ENCODE data around the gene TMTC2.

Gene TMTC2

GRCh38 chr12:82648259-82648909, 38.3 kb upstream of the TMTC2 start:
- H3K27me3 ChIP-seq (ENCODE audit: insufficient read depth, low read depth, severe bottlenecking): no peaks in the 10 kb centered on the region
- H3K9me3 ChIP-seq (ENCODE audit: severe bottlenecking): no peaks in the 10 kb centered on the region
- no peak for DNase-seq
- H3K4me3 ChIP-seq (ENCODE audit: low read depth, low read length): no peak overlapping the region
- no peak for TF ChIP-seq CTCF (IDR thresholded peaks at IDR 0.05; ENCODE audit: low read depth, low read length)
- no peaks in the 10 kb centered on the region for H3K36me3 ChIP-seq
- H3K27ac ChIP-seq: no peak overlapping the region

- no peak overlapping the region for H3K4me3 ChIP-seq (ENCODE audit: low read depth, low read length)
- no peaks in the 10 kb centered on the region for H3K36me3 ChIP-seq
- no peak overlapping the region for H3K27ac ChIP-seq
- TF ChIP-seq CTCF (IDR thresholded peaks at IDR 0.05; ENCODE audit: low read depth, low read length): no peak
- no peaks in the 10 kb centered on the region for H3K9me3 ChIP-seq (ENCODE audit: severe bottlenecking)
- H3K27me3 ChIP-seq (ENCODE audit: insufficient read depth, low read depth, severe bottlenecking): no peaks in the 10 kb centered on the region
- DNase-seq: no peak
Measured at GRCh38 chr12:82650627-82651337, 35.9 kb upstream of the TMTC2 start.

- H3K4me3 ChIP-seq (ENCODE audit: low read depth, low read length): no peak overlapping the region
- no peak for DNase-seq
- H3K27ac ChIP-seq: no peak overlapping the region
- H3K27me3 ChIP-seq (ENCODE audit: insufficient read depth, low read depth, severe bottlenecking): no peaks in the 10 kb centered on the region
- H3K36me3 ChIP-seq: no peaks in the 10 kb centered on the region
- TF ChIP-seq CTCF (IDR thresholded peaks at IDR 0.05; ENCODE audit: low read depth, low read length): no peak
- H3K9me3 ChIP-seq (ENCODE audit: severe bottlenecking): peaks cover 1% of the 10 kb centered on the region
Measured at GRCh38 chr12:82651489-82651888, 35.2 kb upstream of the TMTC2 start.

- H3K36me3 ChIP-seq: no peaks in the 10 kb centered on the region
- H3K9me3 ChIP-seq (ENCODE audit: severe bottlenecking): peaks cover 3% of the 10 kb centered on the region
- no peak overlapping the region for H3K27ac ChIP-seq
- no peak for TF ChIP-seq CTCF (IDR thresholded peaks at IDR 0.05; ENCODE audit: low read depth, low read length)
- no peaks in the 10 kb centered on the region for H3K27me3 ChIP-seq (ENCODE audit: insufficient read depth, low read depth, severe bottlenecking)
- H3K4me3 ChIP-seq (ENCODE audit: low read depth, low read length): no peak overlapping the region
- no peak for DNase-seq
Measured at GRCh38 chr12:82652071-82652470, 34.6 kb upstream of the TMTC2 start.

- Histone ChIP-seq H3K27me3 (ENCODE audit: insufficient read depth, low read depth, severe bottlenecking) (no peaks in the 10 kb centered on the region), H3K9me3 (ENCODE audit: severe bottlenecking) (peaks cover 7% of the 10 kb centered on the region), H3K4me3 (ENCODE audit: low read depth, low read length) (no peak overlapping the region), H3K36me3 (no peaks in the 10 kb centered on the region), H3K27ac (peak overlapping the region; percentile 39)
- no peak for TF ChIP-seq CTCF (IDR thresholded peaks at IDR 0.05; ENCODE audit: low read depth, low read length)
- peak; percentile 70 for DNase-seq
Measured at GRCh38 chr12:82655751-82656150, 31.0 kb upstream of the TMTC2 start.

Measured in WERI-Rb-1 (cell line).